H9 (cell line): ENCODE results near the gene FOXC2. TPM values are rescaled to one million over a fixed set of nuclear protein-coding genes. Genes with fewer than 3 reads are reported as not detected.

Experiments
- DNase-seq: peaks from one replicate; pipeline ENCODE4 v3.0.0-alpha.2; 2017
- H2AFZ ChIP-seq: one replicate; pipeline ENCODE4 v1.6.1; 2013; ENCODE audit warnings: mild to moderate bottlenecking, low read length, control low read depth, moderate library complexity
- H2AK5ac ChIP-seq: 2 replicates; pipeline ENCODE4 v1.6.1; 2013; ENCODE audit warnings: low read length, control low read depth, mixed read lengths; ENCODE audit not compliant: insufficient read length
- H2BK120ac ChIP-seq: one replicate; pipeline ENCODE4 v1.6.1; 2013; ENCODE audit warnings: low read depth, mild to moderate bottlenecking, low read length, control low read depth, inconsistent platforms; ENCODE audit not compliant: poor library complexity, severe bottlenecking
- H2BK12ac ChIP-seq: 2 replicates; pipeline ENCODE4 v1.6.1; 2013; ENCODE audit warnings: low read length, control low read depth, mixed read lengths, low read depth; ENCODE audit not compliant: insufficient read length
- H2BK15ac ChIP-seq: 2 replicates; pipeline ENCODE4 v1.6.1; 2013; ENCODE audit warnings: low read depth, low read length, control low read depth
- H2BK20ac ChIP-seq: one replicate; pipeline ENCODE4 v1.6.1; 2013; ENCODE audit warnings: low read depth, mild to moderate bottlenecking, low read length, control low read depth, inconsistent platforms; ENCODE audit not compliant: poor library complexity, severe bottlenecking
- H2BK5ac ChIP-seq: 2 replicates; pipeline ENCODE4 v1.6.1; 2013; ENCODE audit warnings: low read length, control low read depth, mixed read lengths; ENCODE audit not compliant: insufficient read length
- H3K14ac ChIP-seq: 2 replicates; pipeline ENCODE4 v1.6.1; 2013; ENCODE audit warnings: low read length, control low read depth; ENCODE audit not compliant: insufficient read depth
- H3K18ac ChIP-seq: 2 replicates; pipeline ENCODE4 v1.6.1; 2013; ENCODE audit warnings: low read depth, mild to moderate bottlenecking, mixed read lengths, low read length, control low read depth; ENCODE audit not compliant: insufficient read length
- H3K23ac ChIP-seq: 2 replicates; pipeline ENCODE4 v1.6.1; 2013; ENCODE audit warnings: low read length, control low read depth, mixed read lengths, low read depth; ENCODE audit not compliant: insufficient read length
- H3K23me2 ChIP-seq: 2 replicates; pipeline ENCODE4 v1.6.1; 2013; ENCODE audit warnings: low read depth, mild to moderate bottlenecking, mixed read lengths, low read length, control low read depth; ENCODE audit not compliant: insufficient read length, poor library complexity, severe bottlenecking
- H3K27ac ChIP-seq: 2 replicates; pipeline ENCODE4 v1.5.1; 2013; ENCODE audit warnings: low read length, control low read depth, mixed read lengths, low read depth; ENCODE audit not compliant: insufficient read length
- H3K27me3 ChIP-seq: 2 replicates; pipeline ENCODE4 v1.6.1; 2013; ENCODE audit warnings: low read length, control low read depth, inconsistent platforms; ENCODE audit not compliant: insufficient read depth
- H3K4ac ChIP-seq: 2 replicates; pipeline ENCODE4 v1.6.1; 2013; ENCODE audit warnings: low read depth, mild to moderate bottlenecking, control low read depth, inconsistent platforms, low read length, moderate library complexity
- H3K4me1 ChIP-seq: 2 replicates; pipeline ENCODE4 v1.6.1; 2013; ENCODE audit warnings: low read length, control low read depth, inconsistent platforms; ENCODE audit not compliant: insufficient read depth
- H3K4me2 ChIP-seq: 2 replicates; pipeline ENCODE4 v1.6.1; 2013; ENCODE audit warnings: low read length, control low read depth, mixed read lengths; ENCODE audit not compliant: insufficient read length, insufficient read depth
- H3K56ac ChIP-seq: 2 replicates; pipeline ENCODE4 v1.6.1; 2013; ENCODE audit warnings: low read depth, mild to moderate bottlenecking, mixed read lengths, low read length, control low read depth; ENCODE audit not compliant: insufficient read length
- H3K79me1 ChIP-seq: 2 replicates; pipeline ENCODE4 v1.6.1; 2013; ENCODE audit warnings: low read depth, mild to moderate bottlenecking, moderate library complexity, low read length, control low read depth, inconsistent platforms; ENCODE audit not compliant: insufficient read depth, poor library complexity, severe bottlenecking
- H3K79me2 ChIP-seq: 2 replicates; pipeline ENCODE4 v1.6.1; 2013; ENCODE audit warnings: low read length, control low read depth, inconsistent platforms; ENCODE audit not compliant: insufficient read depth
- H3K9ac ChIP-seq: 2 replicates; pipeline ENCODE4 v1.6.1; 2013; ENCODE audit warnings: low read length, control low read depth, mixed read lengths; ENCODE audit not compliant: insufficient read length; ENCODE audit errors: extremely low read depth
- H3K9me3 ChIP-seq: one replicate; pipeline ENCODE4 v1.6.1; 2013; ENCODE audit warnings: low read depth, low read length, inconsistent platforms; ENCODE audit not compliant: control insufficient read depth
- H3T11ph ChIP-seq: one replicate; pipeline ENCODE4 v1.6.1; 2013; ENCODE audit warnings: mild to moderate bottlenecking, low read length, control low read depth, inconsistent platforms
- H4K20me1 ChIP-seq: one replicate; pipeline ENCODE4 v1.6.1; 2013; ENCODE audit not compliant: control insufficient read depth, insufficient read length, insufficient read depth
- H4K5ac ChIP-seq: 2 replicates; pipeline ENCODE4 v1.6.1; 2013; ENCODE audit warnings: low read depth, mild to moderate bottlenecking, mixed read lengths, low read length, control low read depth; ENCODE audit not compliant: insufficient read length
- H4K8ac ChIP-seq: replicated peaks from 2 replicates; pipeline ENCODE4 v1.6.1; 2013; ENCODE audit warnings: low read length, control low read depth, mixed read lengths, low read depth; ENCODE audit not compliant: insufficient read length
- H4K91ac ChIP-seq: 2 replicates; pipeline ENCODE4 v1.6.1; 2013; ENCODE audit warnings: low read depth, mild to moderate bottlenecking, moderate library complexity, mixed read lengths, low read length, control low read depth; ENCODE audit not compliant: insufficient read length
- H3K27ac Mint-ChIP-seq, 3 experiments: 2 replicates in 2 of 3; 3 replicates in 1 of 3; pipeline ENCODE4 v1.8.0; 2020 to 2021; ENCODE audit warnings: mixed read lengths in 3 of 3, mild to moderate bottlenecking in 1 of 3, moderate library complexity in 1 of 3
- H3K27me3 Mint-ChIP-seq: 2 replicates; pipeline ENCODE4 v1.8.0; 2021; ENCODE audit warnings: low read depth, mild to moderate bottlenecking, moderate library complexity, mixed read lengths
- H3K36me3 Mint-ChIP-seq, 3 experiments: 2 replicates in 2 of 3; 3 replicates in 1 of 3; pipeline ENCODE4 v1.8.0; 2020 to 2021; ENCODE audit warnings: low read depth in 3 of 3, mixed read lengths in 3 of 3; ENCODE audit not compliant: insufficient read depth in 1 of 3
- H3K4me1 Mint-ChIP-seq, 2 experiments: 2 replicates each; pipeline ENCODE4 v1.8.0; 2020; ENCODE audit warnings: mixed read lengths in 2 of 2
- H3K4me3 Mint-ChIP-seq, 2 experiments: 2 replicates in 1 of 2; 3 replicates in 1 of 2; pipeline ENCODE4 v1.8.0; 2020 to 2021; ENCODE audit warnings: mild to moderate bottlenecking in 2 of 2, mixed read lengths in 2 of 2, moderate library complexity in 1 of 2
- H3K9me3 Mint-ChIP-seq, 2 experiments: 2 replicates in 1 of 2; 3 replicates in 1 of 2; pipeline ENCODE4 v1.8.0; 2020; ENCODE audit warnings: mild to moderate bottlenecking in 2 of 2, mixed read lengths in 2 of 2, moderate library complexity in 1 of 2
- CTCF ChIP-seq: fragments of 200-600 bp; sonication (generic); conservative IDR thresholded peaks from 3 replicates; pipeline ENCODE4 v1.8.0; 2021; ENCODE audit warnings: antibody characterized with exemption, mild to moderate bottlenecking
- WGBS: extraction: QIAGEN DNeasy Blood & Tissue Kit; methylation state at CpG from one replicate; pipeline ENCODE4 v1.1.7; 2013; ENCODE audit warnings: missing lambda C conversion rate, low lambda C conversion rate, mixed read lengths; ENCODE audit not compliant: insufficient read length; ENCODE audit errors: extremely low coverage; 5-methylcytosine and 5-hydroxymethylcytosine counted together
- total RNA-seq: library from RNA; stranded (reverse); gene quantifications from 2 replicates; pipeline ENCODE4 v1.2.1, GENCODE V29; 2021

Gene FOXC2
- total RNA-seq, 1 experiment from 2014 or later, result not detected

- Histone ChIP-seq H4K20me1 (no peaks in the 10 kb centered on the region), H3K23me2 (peaks cover 14% of the 10 kb centered on the region), H3K27me3 (peaks cover 85% of the 10 kb centered on the region), H2BK20ac (no peak overlapping the region), H3K4me1 (peaks cover 14% of the 10 kb centered on the region; the same call in 1 of the 2 replicates), H2BK120ac (no peak overlapping the region), H2AK5ac (no peak overlapping the region), H3K9ac (no peak overlapping the region), H3K4ac (no peak overlapping the region), H4K8ac (no peak overlapping the region), H3K4me2 (peak overlapping the region; percentile 20), H3K14ac (no peak overlapping the region), H4K91ac (no peak overlapping the region), H2AFZ (no peak overlapping the region), H2BK5ac (no peak overlapping the region), H3K23ac (no peak overlapping the region), H3K18ac (no peak overlapping the region), H3K79me2 (no peaks in the 10 kb centered on the region), H3K9me3 (no peaks in the 10 kb centered on the region), H2BK12ac (no peak overlapping the region), H3T11ph (no peak overlapping the region), H4K5ac (no peak overlapping the region), H2BK15ac (no peak overlapping the region), H3K27ac (no peak overlapping the region), H3K56ac (no peak overlapping the region), H3K79me1 (no peaks in the 10 kb centered on the region)
- Mint-ChIP-seq H3K4me1 (peaks cover 43 to 55% of the 10 kb centered on the region in 2 experiments), H3K9me3 (peaks cover 3 to 7% of the 10 kb centered on the region in 2 experiments; a peak in 4 of 5 replicates), H3K27me3 (peaks cover 99% of the 10 kb centered on the region), H3K36me3 (peaks cover 0 to 1% (median 0%) of the 10 kb centered on the region in 3 experiments; a peak in 2 of 7 replicates), H3K27ac (no peak overlapping the region; a peak in 1 of 7 replicates), H3K4me3 (no peak overlapping the region; a peak in 1 of 5 replicates)
- WGBS, result no CpG with 5 or more reads among the region's 13 CpGs
- no peak for TF ChIP-seq CTCF
- DNase-seq, result no peak
Measured at GRCh38 chr16:86573646-86574508, 7.2 kb downstream of the FOXC2 start.
